HepG2 (cell line): ENCODE results near the gene UPK1A. TPM values are rescaled to one million over a fixed set of nuclear protein-coding genes. Genes with fewer than 3 reads are reported as not detected.

Experiments used
- CHD2 ChIP-seq: IDR thresholded peaks from 2 replicates; pipeline ENCODE4 v1.6.1; 2011; ENCODE audit warnings: low read depth, low read length, improper control_type of control experiment
- MZF1 ChIP-seq: sonication (generic); formaldehyde crosslinking; IDR thresholded peaks from 2 replicates; pipeline ENCODE4 v1.8.1; 2023; ENCODE audit warnings: mild to moderate bottlenecking, missing genetic modification reagents, borderline replicate concordance
- PAWR ChIP-seq: sonication (generic); formaldehyde crosslinking; IDR thresholded peaks from 2 replicates; pipeline ENCODE4 v1.4.0; 2020; ENCODE audit warnings: missing genetic modification reagents, mild to moderate bottlenecking, borderline replicate concordance
- PBX3 ChIP-seq: sonication (generic); formaldehyde crosslinking; IDR thresholded peaks from 2 replicates; pipeline ENCODE4 v1.8.1; 2023; ENCODE audit warnings: missing genetic modification reagents, inconsistent platforms, borderline replicate concordance
- PRDM15 ChIP-seq: sonication (generic); formaldehyde crosslinking; IDR thresholded peaks from 2 replicates; pipeline ENCODE4 v1.4.0; 2020; ENCODE audit warnings: missing genetic modification reagents
- ZBTB2 ChIP-seq: sonication (generic); formaldehyde crosslinking; IDR thresholded peaks from 2 replicates; pipeline ENCODE4 v1.8.0; 2022; ENCODE audit warnings: low read depth, missing genetic modification reagents
- ZBTB38 ChIP-seq: sonication (generic); formaldehyde crosslinking; IDR thresholded peaks from 2 replicates; pipeline ENCODE4 v1.5.1; 2020; ENCODE audit warnings: mild to moderate bottlenecking, missing genetic modification reagents
- ZC3H13 ChIP-seq: sonication (generic); formaldehyde crosslinking; IDR thresholded peaks from 2 replicates; pipeline ENCODE4 v1.8.1; 2023; ENCODE audit warnings: mild to moderate bottlenecking, missing genetic modification reagents, moderate library complexity
- ZFP37 ChIP-seq: sonication (generic); formaldehyde crosslinking; IDR thresholded peaks from 2 replicates; pipeline ENCODE4 v1.4.0; 2020; ENCODE audit warnings: missing genetic modification reagents, borderline replicate concordance
- ZNF124 ChIP-seq: sonication (generic); formaldehyde crosslinking; IDR thresholded peaks from 2 replicates; pipeline ENCODE4 v1.4.0; 2020; ENCODE audit warnings: missing genetic modification reagents
- ZNF224 ChIP-seq: sonication (generic); formaldehyde crosslinking; IDR thresholded peaks from 2 replicates; pipeline ENCODE4 v1.5.0; 2020; ENCODE audit warnings: mild to moderate bottlenecking, missing genetic modification reagents
- ZNF574 ChIP-seq: sonication (generic); formaldehyde crosslinking; IDR thresholded peaks from 2 replicates; pipeline ENCODE4 v1.4.0; 2020; ENCODE audit warnings: missing genetic modification reagents
- ZNF589 ChIP-seq: sonication (generic); formaldehyde crosslinking; conservative IDR thresholded peaks from 2 replicates; pipeline ENCODE4 v1.8.0; 2022; ENCODE audit warnings: mild to moderate bottlenecking, moderate library complexity, missing genetic modification reagents
- polyA plus RNA-seq, 8 experiments: library from polyadenylated mRNA; depleted of rRNA in 3 of 8; stranded (reverse) in 7 of 8; unstranded in 1 of 8; fragments of >200 nt; fragmentation: Illumina TruSeq in 4 of 8; extraction: Trizol in 4 of 8; gene quantifications; 2 replicates each; pipeline versions ENCODE4 v1.2.1 to v1.2.3, GENCODE V29; 2011 to 2016; ENCODE audit warnings: low read depth in 4 of 8, missing spikeins in 1 of 8, mixed read lengths in 1 of 8; ENCODE audit not compliant: insufficient read depth in 1 of 8
- total RNA-seq, 5 experiments: library from RNA; depleted of rRNA; stranded (reverse); fragments of >200 nt; fragmentation: Illumina TruSeq; extraction: Trizol; gene quantifications; 2 replicates each; pipeline ENCODE4 v1.2.3, GENCODE V29; 2016; ENCODE audit warnings: low read depth in 1 of 5
- TF ChIP-seq, protein P1 (sequence below): sonication (generic); formaldehyde crosslinking; IDR thresholded peaks from 2 replicates; pipeline ENCODE4 v1.4.0; 2020; ENCODE audit warnings: missing genetic modification reagents, borderline replicate concordance

Gene UPK1A
- total and polyA plus RNA-seq, 2 of the 13 experiments (the other 11 are each of a cell fraction or from before 2014, with no cell fraction given) = 2.9 TPM; not detected in 1

DNA sequence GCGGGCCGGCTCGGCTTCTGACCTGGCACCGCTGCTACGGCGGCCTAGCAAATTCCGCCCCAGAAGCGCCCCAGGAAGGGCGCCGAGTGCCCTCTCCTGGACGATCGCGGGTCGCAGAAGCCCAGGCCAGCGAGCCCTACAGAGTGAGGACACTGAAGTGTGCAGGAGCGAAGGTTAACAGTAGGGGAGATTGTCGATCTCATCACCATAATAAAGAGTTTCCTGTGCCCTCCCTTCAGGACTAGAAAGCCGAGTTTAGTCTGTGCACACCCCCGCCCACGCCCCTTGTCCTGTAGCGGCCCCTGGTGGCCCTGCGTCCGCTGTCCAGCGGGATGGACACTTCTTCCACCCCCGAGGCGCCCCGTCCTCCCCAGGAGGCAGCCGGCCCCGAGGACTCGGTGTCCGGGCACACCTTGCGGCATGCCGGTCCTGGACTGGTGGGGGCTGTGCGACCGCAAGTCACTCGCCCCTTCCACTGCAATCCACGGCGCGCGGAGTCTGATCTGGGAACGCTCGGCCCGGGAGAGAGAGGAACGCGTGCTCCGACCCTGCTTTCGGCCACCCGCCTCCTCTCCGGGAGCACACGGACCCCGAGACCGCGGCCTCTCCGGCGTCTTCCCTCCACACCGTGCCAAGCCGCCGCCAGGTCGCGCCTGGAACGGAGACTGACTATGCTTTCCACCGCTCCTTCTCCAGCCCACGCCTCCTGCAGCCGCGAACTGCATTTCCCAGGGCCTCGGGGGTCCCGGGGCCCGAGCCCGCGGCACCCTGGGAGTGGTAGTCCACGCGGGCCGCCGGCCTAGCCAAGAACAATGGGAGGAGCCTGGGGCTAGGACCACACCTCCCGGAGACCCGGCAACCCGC is 50.7 kb downstream of the UPK1A start (continued):
- TF ChIP-seq, protein P1, sequence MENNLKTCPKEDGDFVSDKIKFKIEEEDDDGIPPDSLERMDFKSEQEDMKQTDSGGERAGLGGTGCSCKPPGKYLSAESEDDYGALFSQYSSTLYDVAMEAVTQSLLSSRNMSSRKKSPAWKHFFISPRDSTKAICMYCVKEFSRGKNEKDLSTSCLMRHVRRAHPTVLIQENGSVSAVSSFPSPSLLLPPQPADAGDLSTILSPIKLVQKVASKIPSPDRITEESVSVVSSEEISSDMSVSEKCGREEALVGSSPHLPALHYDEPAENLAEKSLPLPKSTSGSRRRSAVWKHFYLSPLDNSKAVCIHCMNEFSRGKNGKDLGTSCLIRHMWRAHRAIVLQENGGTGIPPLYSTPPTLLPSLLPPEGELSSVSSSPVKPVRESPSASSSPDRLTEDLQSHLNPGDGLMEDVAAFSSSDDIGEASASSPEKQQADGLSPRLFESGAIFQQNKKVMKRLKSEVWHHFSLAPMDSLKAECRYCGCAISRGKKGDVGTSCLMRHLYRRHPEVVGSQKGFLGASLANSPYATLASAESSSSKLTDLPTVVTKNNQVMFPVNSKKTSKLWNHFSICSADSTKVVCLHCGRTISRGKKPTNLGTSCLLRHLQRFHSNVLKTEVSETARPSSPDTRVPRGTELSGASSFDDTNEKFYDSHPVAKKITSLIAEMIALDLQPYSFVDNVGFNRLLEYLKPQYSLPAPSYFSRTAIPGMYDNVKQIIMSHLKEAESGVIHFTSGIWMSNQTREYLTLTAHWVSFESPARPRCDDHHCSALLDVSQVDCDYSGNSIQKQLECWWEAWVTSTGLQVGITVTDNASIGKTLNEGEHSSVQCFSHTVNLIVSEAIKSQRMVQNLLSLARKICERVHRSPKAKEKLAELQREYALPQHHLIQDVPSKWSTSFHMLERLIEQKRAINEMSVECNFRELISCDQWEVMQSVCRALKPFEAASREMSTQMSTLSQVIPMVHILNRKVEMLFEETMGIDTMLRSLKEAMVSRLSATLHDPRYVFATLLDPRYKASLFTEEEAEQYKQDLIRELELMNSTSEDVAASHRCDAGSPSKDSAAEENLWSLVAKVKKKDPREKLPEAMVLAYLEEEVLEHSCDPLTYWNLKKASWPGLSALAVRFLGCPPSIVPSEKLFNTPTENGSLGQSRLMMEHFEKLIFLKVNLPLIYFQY (CRISPR knock-in tag) = no peak; the same call in 1 of the 2 replicates
- TF ChIP-seq ZBTB38 (CRISPR knock-in tag) = no peak
- no peak for TF ChIP-seq MZF1 (CRISPR knock-in tag)
- TF ChIP-seq PAWR (CRISPR knock-in tag) = 0 out of 2 replicates have a peak, but pooled peaks have one; percentile 55
- no peak; the same call in 1 of the 2 replicates for TF ChIP-seq ZNF224 (CRISPR knock-in tag)
- TF ChIP-seq ZC3H13 (CRISPR knock-in tag) = 0 out of 2 replicates have a peak, but pooled peaks have one; percentile 7
- TF ChIP-seq ZNF574 (CRISPR knock-in tag) = peak; percentile 93
- no peak for TF ChIP-seq PRDM15
- TF ChIP-seq PBX3 (CRISPR knock-in tag) = no peak
- TF ChIP-seq CHD2 = 0 out of 2 replicates have a peak, but pooled peaks have one; percentile 39
- no peak; the same call in 1 of the 2 replicates for TF ChIP-seq ZNF589 (CRISPR knock-in tag)
- no peak for TF ChIP-seq ZBTB2
- peak; percentile 20 for TF ChIP-seq ZNF124 (CRISPR knock-in tag)
- no peak for TF ChIP-seq ZFP37 (CRISPR knock-in tag)
